Spleen (tissue), 11 donors: ENCODE measurements around the gene CPSF7. TPM values are rescaled to one million over a fixed set of nuclear protein-coding genes. Genes with fewer than 3 reads are reported as not detected.

Experiments used
- DNase-seq: peaks from one replicate; pipeline ENCODE4 v3.0.0-alpha.2; 2020
- H3K27ac ChIP-seq, 8 donors: fragments of 200-600 bp; sonication (generic) in 7 of 8; 1 replicate in 4 of 8; 2 replicates in 4 of 8; pipeline versions ENCODE4 v1.5.0 to v1.8.0; 2016 to 2021; ENCODE audit warnings: inconsistent platforms in 4 of 8, mild to moderate bottlenecking in 4 of 8, moderate library complexity in 1 of 8
- H3K27me3 ChIP-seq, 7 donors: fragments of 200-600 bp; sonication (generic) in 6 of 7; replicated peaks in 1 of 7; 1 replicate in 4 of 7; 2 replicates in 3 of 7; pipeline versions ENCODE4 v1.5.0 to v1.8.0; 2016 to 2021; ENCODE audit warnings: inconsistent platforms in 3 of 7, mild to moderate bottlenecking in 1 of 7
- H3K36me3 ChIP-seq, 6 donors: fragments of 200-600 bp; sonication (generic) in 5 of 6; 1 replicate in 4 of 6; 2 replicates in 2 of 6; pipeline versions ENCODE4 v1.5.0 to v1.8.0; 2016 to 2021; ENCODE audit warnings: inconsistent platforms in 2 of 6
- H3K4me1 ChIP-seq, 6 donors: fragments of 200-600 bp; sonication (generic) in 5 of 6; 1 replicate in 3 of 6; 2 replicates in 3 of 6; pipeline versions ENCODE4 v1.5.0 to v1.8.0; 2016 to 2021; ENCODE audit warnings: inconsistent platforms in 3 of 6
- H3K4me3 ChIP-seq, 8 donors: fragments of 200-600 bp; sonication (generic) in 7 of 8; 1 replicate in 4 of 8; 2 replicates in 4 of 8; pipeline versions ENCODE4 v1.5.0 to v1.8.0; 2016 to 2021; ENCODE audit warnings: inconsistent platforms in 4 of 8, mild to moderate bottlenecking in 4 of 8, moderate library complexity in 2 of 8
- H3K9me3 ChIP-seq, 8 donors: fragments of 200-600 bp; sonication (generic) in 7 of 8; 1 replicate in 4 of 8; 2 replicates in 4 of 8; pipeline versions ENCODE4 v1.5.0 to v1.8.0; 2016 to 2021; ENCODE audit warnings: inconsistent platforms in 4 of 8
- CTCF ChIP-seq, 11 experiments: fragments of 200-600 bp in 7 of 11; fragments of 450-650 bp in 4 of 11; sonication (generic) in 4 of 11; IDR thresholded peaks in 8 of 11; conservative IDR thresholded peaks in 3 of 11; 1 replicate in 7 of 11; 2 replicates in 4 of 11; pipeline versions ENCODE4 v1.4.0 to v1.8.0; 2016 to 2021; ENCODE audit warnings: antibody characterized with exemption in 11 of 11, inconsistent platforms in 4 of 11, mild to moderate bottlenecking in 1 of 11
- POLR2A ChIP-seq, 3 donors: fragments of 450-650 bp; IDR thresholded peaks; one replicate each; pipeline ENCODE4 v1.5.1; 2017; ENCODE audit warnings: antibody characterized with exemption in 3 of 3, mild to moderate bottlenecking in 1 of 3
- POLR2AphosphoS5 ChIP-seq, 3 donors: sonication (generic); formaldehyde crosslinking; IDR thresholded peaks; one replicate each; pipeline ENCODE4 v1.5.1; 2017; ENCODE audit warnings: antibody characterized with exemption in 3 of 3
- WGBS, 5 donors: extraction: QIAGEN DNeasy Blood & Tissue Kit in 3 of 5; methylation state at CpG; one replicate each; pipeline versions ENCODE4 v1.1.5 to v1.1.7; 2013 to 2018; 5-methylcytosine and 5-hydroxymethylcytosine counted together
- intact Hi-C: fragments of 100-400 bp; cut with DNase I; formaldehyde crosslinking; loops from one replicate; pipeline ENCODE4 v1.15.0; 2023; ENCODE audit warnings: low total_unique reads
- polyA plus RNA-seq, 3 donors: library from polyadenylated mRNA; stranded (reverse); fragments of 200-250 nt; gene quantifications; one replicate each; pipeline ENCODE4 v1.2.1, GENCODE V29; 2013
- total RNA-seq, 7 donors: library from RNA; depleted of rRNA in 3 of 7; stranded (reverse); fragments of >200 nt in 3 of 7; fragmentation: NEBNext Ultra II Directional in 4 of 7; extraction: Animal tissue kit (Norgen Biotek cat#: 25700) in 4 of 7; gene quantifications; one replicate each; pipeline versions ENCODE4 v1.1.0 to v1.2.1, GENCODE V29; 2016 to 2021
- donor health status: healthy with polysubstance abuse.
- donor health status: DM: no; HTN: no; CAD: no; lungs with moderate emphysema.
- donor health status: DM: no; HTN: no; CAD: no.
- donor health status: Bipolar disorder and iron deficiency.
- donor health status: healthy.
- donor health status: DM: no; HTN: no; CAD: no.
- donor health status: DM: yes; HTN: yes; CAD: no.

Gene CPSF7
- total and polyA plus RNA-seq, 10 donors: 30.0 to 94.3 (median 67.7) TPM

- no peak overlapping the region for H3K4me3 ChIP-seq
- H3K4me1 ChIP-seq: peaks cover 16 to 53% (median 33%) of the 10 kb centered on the region in 6 donors
- DNase-seq: no peak
- TF ChIP-seq CTCF (IDR thresholded peaks at IDR 0.05 in 8 of 11, conservative IDR thresholded peaks at IDR 0.05 in 3 of 11): no peak
- TF ChIP-seq POLR2AphosphoS5 (IDR thresholded peaks at IDR 0.05): no peak
- TF ChIP-seq POLR2A (IDR thresholded peaks at IDR 0.05): no peak
- no peaks in the 10 kb centered on the region for H3K27me3 ChIP-seq
- H3K9me3 ChIP-seq: no peaks in the 10 kb centered on the region
- WGBS, 5 donors: 84 to 95% (median 88%) methylated on average over 6 of the region's 6 CpGs
- intact Hi-C loops: no loop called here
- H3K27ac ChIP-seq: peak overlapping the region in 1 of 8 donors; percentile 15
- peaks cover 0 to 76% (median 61%) of the 10 kb centered on the region in 6 donors for H3K36me3 ChIP-seq
These were observed 62.4 kb downstream of the CPSF7 start for GRCh38 chr11:61367406-61367805.

- DNase-seq: no peak
- Histone ChIP-seq H3K4me3 (no peak overlapping the region), H3K9me3 (no peaks in the 10 kb centered on the region), H3K27ac (no peak overlapping the region), H3K27me3 (no peaks in the 10 kb centered on the region), H3K4me1 (peaks cover 31 to 60% (median 46%) of the 10 kb centered on the region in 6 donors), H3K36me3 (peaks cover 0 to 57% (median 54%) of the 10 kb centered on the region in 6 donors)
- 87 to 95% (median 92%) methylated on average over 5 of the region's 5 CpGs for WGBS, 5 donors
- intact Hi-C loops: no loop called here
- TF ChIP-seq CTCF (IDR thresholded peaks at IDR 0.05 in 8 of 11, conservative IDR thresholded peaks at IDR 0.05 in 3 of 11): no peak
- no peak for TF ChIP-seq POLR2AphosphoS5 (IDR thresholded peaks at IDR 0.05)
- TF ChIP-seq POLR2A (IDR thresholded peaks at IDR 0.05): no peak
These were observed 65.6 kb downstream of the CPSF7 start for GRCh38 chr11:61364012-61364675.

- H3K27me3 ChIP-seq: no peaks in the 10 kb centered on the region
- no peak for DNase-seq
- peak overlapping the region; percentile 98 to 100 (median 99) for H3K27ac ChIP-seq
- H3K9me3 ChIP-seq: no peaks in the 10 kb centered on the region
- intact Hi-C loops: no loop called here
- peaks cover 39 to 66% (median 55%) of the 10 kb centered on the region in 6 donors for H3K4me1 ChIP-seq
- H3K36me3 ChIP-seq: peaks cover 0 to 41% (median 39%) of the 10 kb centered on the region in 6 donors
- H3K4me3 ChIP-seq: peak overlapping the region; percentile 59 to 93 (median 79)
- TF ChIP-seq POLR2A (IDR thresholded peaks at IDR 0.05) (no peak), POLR2AphosphoS5 (IDR thresholded peaks at IDR 0.05) (no peak), CTCF (IDR thresholded peaks at IDR 0.05 in 8 of 11, conservative IDR thresholded peaks at IDR 0.05 in 3 of 11) (no peak)
- WGBS, 5 donors: 0 to 1% (median 0%) methylated on average over 12 of the region's 12 CpGs
These were observed 67.3 kb downstream of the CPSF7 start for GRCh38 chr11:61362542-61362875.

GRCh38 chr11:61361741-61362541 lies 67.8 kb downstream of the CPSF7 start, which contains the start of the genes CYB561A3 and TMEM138:
Gene CYB561A3, minus strand, starts transcription at chr11:61361882. Its CDS starts 5,169 bp downstream, at chr11:61356713.
Gene TMEM138, plus strand, starts transcription at chr11:61362374. Its CDS starts 2,017 bp downstream, at chr11:61364391.
- peaks cover 0 to 35% (median 33%) of the 10 kb centered on the region in 6 donors for H3K36me3 ChIP-seq
- H3K9me3 ChIP-seq: no peaks in the 10 kb centered on the region
- no peaks in the 10 kb centered on the region for H3K27me3 ChIP-seq
- intact Hi-C loops: no loop called here
- H3K4me3 ChIP-seq: peak within 1 kb of the TSS; percentile 59 to 93 (median 79)
- peak within 1 kb of the TSS; percentile 98 to 100 (median 99) for H3K27ac ChIP-seq
- TF ChIP-seq POLR2AphosphoS5 (IDR thresholded peaks at IDR 0.05) (peak; percentile 99), POLR2A (IDR thresholded peaks at IDR 0.05) (peak; percentile 89 to 94 (median 92)), CTCF (IDR thresholded peaks at IDR 0.05 in 8 of 11, conservative IDR thresholded peaks at IDR 0.05 in 3 of 11) (peak in 1 of 11 experiments; percentile 19)
- DNase-seq: peak; percentile 99
- 0 to 1% (median 1%) methylated on average over 29 to 63 of the region's 63 CpGs for WGBS, 5 donors
- peaks cover 41 to 69% (median 60%) of the 10 kb centered on the region in 6 donors for H3K4me1 ChIP-seq
